ENCODE results near the gene GNA12. TPM values are rescaled to one million over a fixed set of nuclear protein-coding genes. Genes with fewer than 3 reads are reported as not detected.

The GNA12 gene
- total RNA-seq, 4 donors from 2014 or later: 22.5 to 63.2 (median 35.1) TPM

GRCh38 chr7:2761131-2761624 is 82.9 kb downstream of the GNA12 start:
- Histone ChIP-seq H3K4me3 (no peak overlapping the region), H3K9me3 (no peaks in the 10 kb centered on the region), H3K4me1 (peaks cover 0 to 76% (median 31%) of the 10 kb centered on the region in 3 donors), H3K36me3 (no peaks in the 10 kb centered on the region), H3K27ac (peak overlapping the region in 3 of 4 donors; percentile 58 to 90 (median 86)), H3K27me3 (no peaks in the 10 kb centered on the region)
- 40 to 90% methylated on average over 1 to 7 of the region's 19 CpGs for WGBS, 2 donors (ENCODE audit: low coverage in 1 of 2)
- ATAC-seq: no peak
- TF ChIP-seq POLR2AphosphoS5 (IDR thresholded peaks at IDR 0.05) (no peak), CTCF (IDR thresholded peaks at IDR 0.05) (no peak), POLR2A (IDR thresholded peaks at IDR 0.05) (no peak), EP300 (IDR thresholded peaks at IDR 0.05) (no peak)

GRCh38 chr7:2760098-2760889 is 83.8 kb downstream of the GNA12 start:
- Histone ChIP-seq H3K27me3 (no peaks in the 10 kb centered on the region), H3K4me1 (peaks cover 0 to 76% (median 31%) of the 10 kb centered on the region in 3 donors), H3K36me3 (no peaks in the 10 kb centered on the region), H3K9me3 (no peaks in the 10 kb centered on the region), H3K27ac (peak overlapping the region in 3 of 4 donors; percentile 58 to 90 (median 86)), H3K4me3 (no peak overlapping the region)
- ATAC-seq: no peak
- TF ChIP-seq POLR2A (IDR thresholded peaks at IDR 0.05) (no peak), CTCF (IDR thresholded peaks at IDR 0.05) (peak in 3 of 4 experiments; percentile 30 to 51 (median 33))
- 42 to 52% methylated on average over 13 to 16 of the region's 22 CpGs for WGBS, 2 donors (ENCODE audit: low coverage in 1 of 2)

DNA sequence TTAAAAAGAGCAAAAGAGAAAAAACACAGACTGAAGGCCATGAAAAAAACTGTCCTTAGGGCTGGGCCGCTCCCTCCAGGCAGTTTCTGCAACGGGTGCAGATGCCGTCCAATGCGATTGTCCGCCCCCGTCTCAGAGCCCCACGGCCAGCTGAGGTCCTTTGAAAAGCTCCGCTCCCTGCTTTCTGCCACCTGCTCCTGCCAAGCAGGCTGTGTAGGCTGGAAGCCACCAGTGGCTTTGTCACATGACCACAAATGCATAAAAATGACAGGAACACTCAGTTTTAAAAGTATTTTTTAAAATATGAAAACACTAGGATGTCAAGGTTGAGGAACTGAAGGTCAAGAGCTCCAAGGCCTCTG is 84.4 kb downstream of the GNA12 start:
- Histone ChIP-seq H3K27ac (peak overlapping the region in 3 of 4 donors; percentile 58 to 90 (median 86)), H3K4me3 (no peak overlapping the region), H3K36me3 (no peaks in the 10 kb centered on the region), H3K4me1 (peaks cover 0 to 76% (median 31%) of the 10 kb centered on the region in 3 donors), H3K27me3 (no peaks in the 10 kb centered on the region), H3K9me3 (no peaks in the 10 kb centered on the region)
- WGBS, 2 donors (ENCODE audit: low coverage in 1 of 2): 68 to 85% methylated on average over 8 of the region's 8 CpGs
- no peak for ATAC-seq
- TF ChIP-seq CTCF (IDR thresholded peaks at IDR 0.05): no peak
- TF ChIP-seq POLR2A (IDR thresholded peaks at IDR 0.05): no peak
- TF ChIP-seq EP300 (IDR thresholded peaks at IDR 0.05): no peak
- no peak for TF ChIP-seq POLR2AphosphoS5 (IDR thresholded peaks at IDR 0.05)

- Histone ChIP-seq H3K36me3 (no peaks in the 10 kb centered on the region), H3K27me3 (no peaks in the 10 kb centered on the region), H3K4me3 (no peak overlapping the region), H3K27ac (peak overlapping the region; percentile 5 to 90 (median 87)), H3K4me1 (peaks cover 0 to 74% (median 31%) of the 10 kb centered on the region in 3 donors), H3K9me3 (no peaks in the 10 kb centered on the region)
- 89% methylated on average over 5 to 12 of the region's 18 CpGs for WGBS, 2 donors (ENCODE audit: low coverage in 1 of 2)
- ATAC-seq: no peak
- no peak for TF ChIP-seq POLR2AphosphoS5 (IDR thresholded peaks at IDR 0.05)
- TF ChIP-seq EP300 (IDR thresholded peaks at IDR 0.05): no peak
- no peak for TF ChIP-seq CTCF (IDR thresholded peaks at IDR 0.05)
- TF ChIP-seq POLR2A (IDR thresholded peaks at IDR 0.05): no peak
These were observed 85.2 kb downstream of the GNA12 start for GRCh38 chr7:2758673-2759616.

All from gastroesophageal sphincter (tissue), 4 donors.